ENCODE data around the gene PIK3CG.

DNA sequence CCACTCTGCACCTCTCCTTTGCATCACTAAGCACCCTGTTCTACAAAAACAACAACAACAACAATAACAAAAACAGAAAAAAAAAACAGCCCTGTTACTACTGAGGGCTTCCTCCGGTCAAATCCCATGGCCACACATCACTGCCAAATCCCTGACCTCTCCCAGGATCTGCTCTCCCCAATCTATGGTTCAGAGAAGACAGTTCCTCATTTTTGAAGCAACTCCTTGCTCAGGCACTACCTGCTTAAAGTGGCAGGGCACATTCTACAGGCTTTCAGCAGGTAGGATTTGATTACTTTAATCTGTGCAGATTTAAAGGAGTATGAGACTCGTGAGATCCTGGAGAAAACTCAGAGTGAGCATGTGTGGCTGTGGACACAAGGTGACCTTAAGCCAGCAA is 46.9 kb downstream of the PIK3CG start:
- TF ChIP-seq POLR2A (IDR thresholded peaks at IDR 0.05; ENCODE audit: extremely low read depth, insufficient read length) = no peak
- TF ChIP-seq, protein P1, sequence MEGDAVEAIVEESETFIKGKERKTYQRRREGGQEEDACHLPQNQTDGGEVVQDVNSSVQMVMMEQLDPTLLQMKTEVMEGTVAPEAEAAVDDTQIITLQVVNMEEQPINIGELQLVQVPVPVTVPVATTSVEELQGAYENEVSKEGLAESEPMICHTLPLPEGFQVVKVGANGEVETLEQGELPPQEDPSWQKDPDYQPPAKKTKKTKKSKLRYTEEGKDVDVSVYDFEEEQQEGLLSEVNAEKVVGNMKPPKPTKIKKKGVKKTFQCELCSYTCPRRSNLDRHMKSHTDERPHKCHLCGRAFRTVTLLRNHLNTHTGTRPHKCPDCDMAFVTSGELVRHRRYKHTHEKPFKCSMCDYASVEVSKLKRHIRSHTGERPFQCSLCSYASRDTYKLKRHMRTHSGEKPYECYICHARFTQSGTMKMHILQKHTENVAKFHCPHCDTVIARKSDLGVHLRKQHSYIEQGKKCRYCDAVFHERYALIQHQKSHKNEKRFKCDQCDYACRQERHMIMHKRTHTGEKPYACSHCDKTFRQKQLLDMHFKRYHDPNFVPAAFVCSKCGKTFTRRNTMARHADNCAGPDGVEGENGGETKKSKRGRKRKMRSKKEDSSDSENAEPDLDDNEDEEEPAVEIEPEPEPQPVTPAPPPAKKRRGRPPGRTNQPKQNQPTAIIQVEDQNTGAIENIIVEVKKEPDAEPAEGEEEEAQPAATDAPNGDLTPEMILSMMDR (IDR thresholded peaks at IDR 0.05; ENCODE audit: low read depth, low read length) = no peak
- no peak for TF ChIP-seq MYC (IDR thresholded peaks at IDR 0.05; ENCODE audit: low read depth, low read length)
